ENCODE results near the gene MRPL24. TPM values are rescaled to one million over a fixed set of nuclear protein-coding genes. Genes with fewer than 3 reads are reported as not detected.

MRPL24 gene
- total and polyA plus RNA-seq, 2 of the 8 experiments (the other 6 are each of a cell fraction or from before 2014, with no cell fraction given): 29.7 to 35.2 TPM

DNA sequence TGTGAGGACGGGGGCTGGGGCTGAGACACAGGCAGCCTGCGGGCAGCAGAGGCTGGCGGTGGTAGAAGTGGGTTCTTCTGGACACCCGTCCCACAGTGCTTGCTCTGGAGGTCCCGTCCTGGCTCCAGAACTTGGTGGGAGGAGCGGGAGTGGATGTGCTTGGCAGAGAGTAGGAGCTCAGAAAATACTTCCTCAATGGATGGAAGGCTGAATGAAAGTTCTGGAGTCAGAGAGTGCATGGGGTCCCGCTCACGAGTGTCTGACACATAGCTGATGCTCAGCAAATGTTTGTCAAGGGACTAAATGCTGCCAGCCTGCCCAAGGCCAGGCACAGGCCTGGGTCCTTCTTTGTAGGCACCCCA is 50.2 kb downstream of the MRPL24 start:
- no peak for DNase-seq (ENCODE audit: low read depth in 1 of 2, low spot score in 2 of 2)
- H3K36me3 ChIP-seq (ENCODE audit: control insufficient read depth in 2 of 4, insufficient read depth in 4 of 4, low read length in 3 of 4): no peaks in the 10 kb centered on the region
- H2BK5ac ChIP-seq (ENCODE audit: low read depth, low read length): peak overlapping the region; percentile 42; the same call in 1 of the 2 replicates
- WGBS, 2 experiments (ENCODE audit: extremely low coverage in 1 of 2, insufficient coverage in 1 of 2, insufficient read length in 1 of 2, insufficient replicate concordance in 2 of 2, low coverage in 1 of 2, low lambda C conversion rate in 2 of 2, missing lambda C conversion rate in 1 of 2): 72% methylated on average over 8 of the region's 8 CpGs; no CpG with 5 or more reads in 1 of the 2 experiments
- peak overlapping the region; percentile 49 for H4K91ac ChIP-seq (replicated peaks; ENCODE audit: insufficient read length, low read length)
- H3K4me1 ChIP-seq (replicated peaks in 1 of 4; ENCODE audit: control insufficient read depth in 3 of 4, insufficient read depth in 4 of 4, low read length in 3 of 4): peaks cover 24 to 51% (median 38%) of the 10 kb centered on the region in 4 experiments
- CTCF ChIA-PET (ENCODE audit: partially characterized antibody): interaction anchor here (0.5 to 66.0 kb wide), 30 partner anchors 3 to 236 kb away, joined by 3 to 4284 read pairs (median 10); partner anchors contain the start of genes BCAN, CRABP2, HAPLN2 and INSRR
- H3K4me3 ChIP-seq (ENCODE audit: extremely low read depth in 1 of 4, insufficient read depth in 2 of 4, low read depth in 3 of 4, low read length in 4 of 4): peak overlapping the region in 2 of 4 experiments; percentile 2 to 52; a peak in 2 of 8 replicates
- H2AK5ac ChIP-seq (ENCODE audit: low read depth, low read length): peak overlapping the region; percentile 92; the same call in 1 of the 2 replicates
- FAIRE-seq: no peak
- no peak overlapping the region; the same call in 1 of the 2 replicates for H2BK15ac ChIP-seq (ENCODE audit: low read length)
- peak overlapping the region; percentile 87; the same call in 1 of the 2 replicates for H2BK20ac ChIP-seq (ENCODE audit: low read length)
- no peak overlapping the region for H4K8ac ChIP-seq (ENCODE audit: extremely low read depth, insufficient read depth, low read length)
- H3K23ac ChIP-seq (ENCODE audit: insufficient read length): no peak overlapping the region
- H3K4me2 ChIP-seq (ENCODE audit: insufficient read depth in 1 of 2, low read depth in 2 of 2, low read length in 2 of 2): peak overlapping the region; percentile 14 to 72
- peak overlapping the region; percentile 78 for H2BK12ac ChIP-seq (ENCODE audit: low read depth, low read length)
- H2BK120ac ChIP-seq (replicated peaks; ENCODE audit: low read depth, low read length): peak overlapping the region; percentile 76
- H3K27ac ChIP-seq (ENCODE audit: low read depth, low read length): no peak overlapping the region
- TF ChIP-seq NRF1 (IDR thresholded peaks at IDR 0.05; ENCODE audit: low read depth, low read length) (no peak), TBP (IDR thresholded peaks at IDR 0.05; ENCODE audit: low read depth, low read length) (no peak), NANOG (IDR thresholded peaks at IDR 0.05; ENCODE audit: insufficient read depth, low read depth, low read length, poor library complexity, severe bottlenecking) (no peak), CBX5 (IDR thresholded peaks at IDR 0.05; ENCODE audit: low read depth, low read length) (no peak), RAD21 (IDR thresholded peaks at IDR 0.05 in 1 of 2, conservative IDR thresholded peaks at IDR 0.05 in 1 of 2; ENCODE audit: low read depth in 2 of 2, low read length in 2 of 2) (no peak), SP4 (IDR thresholded peaks at IDR 0.05; ENCODE audit: low read length) (no peak), FOSL1 (IDR thresholded peaks at IDR 0.05; ENCODE audit: insufficient read depth, low read depth, low read length) (no peak), POLR2AphosphoS5 (IDR thresholded peaks at IDR 0.05; ENCODE audit: low read depth, low read length) (no peak), BCL11A (IDR thresholded peaks at IDR 0.05; ENCODE audit: low read depth in 2 of 2, low read length in 2 of 2) (no peak), POLR2A (IDR thresholded peaks at IDR 0.05; ENCODE audit: control extremely low read depth in 1 of 2, low read depth in 2 of 2, low read length in 2 of 2) (no peak), CHD2 (IDR thresholded peaks at IDR 0.05; ENCODE audit: low read length) (no peak), BRCA1 (IDR thresholded peaks at IDR 0.05; ENCODE audit: low read depth, low read length) (no peak), CEBPB (IDR thresholded peaks at IDR 0.05; ENCODE audit: low read depth, low read length) (no peak), MAFK (IDR thresholded peaks at IDR 0.05; ENCODE audit: low read depth, low read length) (no peak), JUN (IDR thresholded peaks at IDR 0.05; ENCODE audit: low read depth, low read length) (no peak)
- H3K9ac ChIP-seq (replicated peaks in 1 of 4; ENCODE audit: extremely low read depth in 1 of 4, low read depth in 3 of 4, low read length in 3 of 4): 0 out of 7 replicates have a peak overlapping the region, but pooled peaks of 1 of the 4 experiments have one; percentile 9
- peaks cover 0 to 7% (median 0%) of the 10 kb centered on the region in 4 experiments; a peak in 2 of 7 replicates for H3K27me3 ChIP-seq (replicated peaks in 1 of 4; ENCODE audit: control insufficient read depth in 3 of 4, extremely low read depth in 1 of 4, insufficient read depth in 3 of 4, low read length in 3 of 4)
- H3K14ac ChIP-seq (ENCODE audit: insufficient read length): no peak overlapping the region
- peaks cover 10% of the 10 kb centered on the region; the same call in 1 of the 2 replicates for H3K23me2 ChIP-seq (ENCODE audit: low read depth, low read length)
- no peaks in the 10 kb centered on the region for H3K79me1 ChIP-seq (ENCODE audit: low read depth, low read length)
- no peaks in the 10 kb centered on the region for H4K20me1 ChIP-seq (replicated peaks in 1 of 2; ENCODE audit: control insufficient read depth in 1 of 2, insufficient read depth in 2 of 2, low read length in 2 of 2)
- H3K56ac ChIP-seq (replicated peaks; ENCODE audit: insufficient read length, low read depth, low read length): no peak overlapping the region
- H4K5ac ChIP-seq (ENCODE audit: insufficient read length, low read depth, low read length): no peak overlapping the region
- H3K9me3 ChIP-seq (ENCODE audit: insufficient read depth in 2 of 2, low read depth in 1 of 2, low read length in 1 of 2): no peaks in the 10 kb centered on the region
- H3K18ac ChIP-seq (ENCODE audit: extremely low read depth, low read length): peak overlapping the region; percentile 99
- peak overlapping the region; percentile 91 for H3K4ac ChIP-seq (replicated peaks; ENCODE audit: insufficient read length, low read depth, low read length)
- POLR2A ChIA-PET (ENCODE audit: partially characterized antibody): interaction anchor here (1.3 to 13.9 kb wide), 11 partner anchors 16 to 168 kb away, joined by 3 to 530 read pairs (median 9); partner anchors contain the start of genes CRABP2, HDGF, INSRR and ISG20L2
- H3K79me2 ChIP-seq (ENCODE audit: control insufficient read depth in 1 of 2, insufficient read depth in 2 of 2, low read length in 2 of 2): no peaks in the 10 kb centered on the region
- H2AFZ ChIP-seq (ENCODE audit: low read length): no peak overlapping the region

Measured in H1 (cell line).